Suppressor macrophage treated with lipopolysaccharide for 1 hour (primary cell): ENCODE measurements around the gene KIF2C.
"Not testable (repeated sequence)": the region's sequence is repeated elsewhere in the genome, so short reads cannot be mapped to it uniquely, and the experiment has no call there.

Experiments used
- DNase-seq, 3 donors: peaks; one replicate each; pipeline ENCODE4 v3.0.0-alpha.2; 2020 to 2022

Gene KIF2C

DNA sequence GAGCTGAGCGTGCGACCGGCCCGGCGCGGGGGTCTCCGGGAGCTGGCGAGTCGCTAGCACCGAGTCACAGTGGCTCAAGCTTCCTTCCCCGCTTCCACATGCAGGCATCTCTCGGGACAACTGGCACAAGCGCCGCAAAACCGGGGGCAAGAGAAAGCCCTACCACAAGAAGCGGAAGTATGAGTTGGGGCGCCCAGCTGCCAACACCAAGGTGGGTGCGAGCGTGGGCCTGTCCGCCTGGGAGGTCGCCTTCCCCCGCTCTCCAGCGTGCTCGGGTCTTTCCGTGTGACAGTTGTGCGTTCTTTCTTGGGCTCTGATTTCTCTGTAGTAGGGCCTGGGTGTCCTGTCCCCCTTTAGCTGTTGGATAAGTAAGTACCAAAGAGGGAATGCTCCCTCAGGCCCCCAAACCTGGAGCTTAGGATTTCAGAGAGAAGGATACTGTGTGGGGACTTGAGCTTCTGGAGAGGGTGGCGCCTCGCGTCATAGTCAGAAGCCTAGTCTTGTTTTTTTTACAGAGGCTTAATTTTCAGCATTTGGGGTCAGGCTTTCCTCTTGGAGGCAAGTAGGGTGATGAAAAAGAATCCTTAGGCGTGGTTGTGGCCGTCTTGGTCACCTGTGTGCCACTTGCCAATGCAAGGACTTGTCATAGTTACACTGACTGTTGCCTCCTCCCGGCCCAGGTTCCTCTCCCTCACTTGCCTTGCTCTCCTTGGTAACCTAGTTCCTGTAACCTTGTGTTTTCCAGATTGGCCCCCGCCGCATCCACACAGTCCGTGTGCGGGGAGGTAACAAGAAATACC, 36.5 kb downstream of the KIF2C start:
- peak in 2 of 3 donors; percentile 49 to 63 for DNase-seq

DNA sequence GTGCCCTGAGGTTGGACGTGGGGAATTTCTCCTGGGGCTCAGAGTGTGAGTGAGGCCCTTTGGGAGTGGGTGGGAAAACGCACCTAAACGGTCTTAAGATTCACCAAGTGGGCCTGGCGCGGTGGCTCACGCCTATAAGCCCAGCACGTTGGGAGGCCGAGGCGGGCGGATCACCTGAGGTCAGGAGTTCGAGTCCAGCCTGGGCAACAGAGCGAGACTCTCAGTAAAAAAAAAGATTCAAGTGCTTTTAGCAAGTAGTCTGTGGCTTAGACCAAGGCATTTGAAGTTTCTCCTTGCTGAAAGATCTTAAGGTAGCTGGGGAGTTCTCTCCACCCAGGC, 37.1 kb downstream of the KIF2C start:
- no peak for DNase-seq

DNA sequence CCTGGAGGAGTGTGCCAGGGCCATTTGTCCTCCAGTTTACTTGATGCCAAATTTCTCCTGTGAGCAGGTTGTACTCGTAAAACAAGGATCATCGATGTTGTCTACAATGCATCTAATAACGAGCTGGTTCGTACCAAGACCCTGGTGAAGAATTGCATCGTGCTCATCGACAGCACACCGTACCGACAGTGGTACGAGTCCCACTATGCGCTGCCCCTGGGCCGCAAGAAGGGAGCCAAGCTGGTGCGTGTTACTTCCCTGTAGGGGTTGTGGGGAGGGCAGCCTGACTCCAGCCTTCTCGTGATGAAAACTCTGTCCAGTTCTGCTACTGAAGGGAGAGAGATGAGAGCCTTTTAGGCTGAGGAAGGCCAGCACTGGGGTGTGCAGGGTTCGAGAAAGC, 37.9 kb downstream of the KIF2C start:
- no peak for DNase-seq

DNA sequence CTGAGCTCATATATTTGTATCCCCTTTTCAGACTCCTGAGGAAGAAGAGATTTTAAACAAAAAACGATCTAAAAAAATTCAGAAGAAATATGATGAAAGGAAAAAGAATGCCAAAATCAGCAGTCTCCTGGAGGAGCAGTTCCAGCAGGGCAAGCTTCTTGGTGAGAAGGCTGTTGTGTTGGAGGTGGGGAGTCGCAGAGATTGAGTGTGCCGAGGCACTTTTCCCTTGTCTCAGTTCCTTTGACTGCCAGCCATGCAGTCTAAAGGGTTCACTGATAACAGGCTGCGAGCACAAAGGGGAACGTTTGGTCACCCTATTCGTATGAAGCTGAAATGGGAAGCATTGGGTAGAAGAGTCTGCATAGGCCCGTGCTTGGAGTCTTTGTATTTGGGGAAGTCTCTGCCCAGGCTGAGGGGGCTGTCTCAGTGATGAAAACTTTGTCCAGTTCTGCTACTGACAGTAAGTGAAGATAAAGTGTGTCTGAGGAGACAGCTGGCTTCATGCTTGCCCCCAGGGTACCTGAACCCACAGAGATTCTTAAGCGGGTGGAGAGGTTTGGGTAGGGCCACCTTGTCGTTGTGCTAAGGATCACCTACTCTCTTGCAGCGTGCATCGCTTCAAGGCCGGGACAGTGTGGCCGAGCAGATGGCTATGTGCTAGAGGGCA, 38.5 kb downstream of the KIF2C start:
- DNase-seq, result peak; percentile 57 to 58 (median 57)

DNA sequence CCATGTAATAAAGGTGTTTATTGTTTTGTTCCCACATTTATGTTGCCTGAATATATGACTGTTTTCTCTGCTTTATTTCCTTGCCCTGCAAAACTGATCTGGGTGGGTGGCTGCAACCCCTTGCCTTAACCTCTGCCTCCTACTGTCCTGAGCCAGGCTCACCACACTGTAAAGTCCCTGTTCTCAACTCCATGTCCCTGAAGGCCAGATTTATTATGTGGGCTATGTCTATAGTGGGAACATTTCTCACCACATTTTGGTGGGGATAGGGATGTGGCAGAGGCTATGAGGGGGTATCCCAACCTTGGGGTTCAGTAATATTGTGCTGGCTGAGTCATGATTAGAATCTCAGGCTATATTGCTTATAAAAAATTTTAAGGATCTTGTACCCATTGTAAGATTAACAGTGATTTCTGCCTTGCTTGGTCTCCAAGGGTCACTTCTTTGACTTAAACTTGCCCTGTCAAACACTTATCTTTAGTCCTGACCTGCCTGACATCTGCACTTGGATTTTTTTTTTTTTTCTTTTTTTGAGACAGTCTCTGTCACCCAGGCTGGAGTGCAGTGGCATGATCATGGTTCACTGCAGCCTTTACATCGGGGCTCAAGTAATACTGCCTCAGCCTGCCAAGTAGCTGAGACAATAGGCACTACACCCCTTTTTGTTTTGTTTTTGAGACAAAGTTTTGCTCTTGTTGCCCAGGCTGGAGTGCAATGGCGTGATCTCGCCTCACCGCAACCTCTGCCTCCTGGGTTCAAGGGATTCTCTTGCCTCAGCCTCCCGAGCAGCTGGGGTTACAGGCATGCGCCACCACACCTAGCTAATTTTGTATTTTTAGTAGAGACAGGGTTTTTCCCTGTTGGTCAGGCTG, 39.3 kb downstream of the KIF2C start:
- no peak for DNase-seq

DNA sequence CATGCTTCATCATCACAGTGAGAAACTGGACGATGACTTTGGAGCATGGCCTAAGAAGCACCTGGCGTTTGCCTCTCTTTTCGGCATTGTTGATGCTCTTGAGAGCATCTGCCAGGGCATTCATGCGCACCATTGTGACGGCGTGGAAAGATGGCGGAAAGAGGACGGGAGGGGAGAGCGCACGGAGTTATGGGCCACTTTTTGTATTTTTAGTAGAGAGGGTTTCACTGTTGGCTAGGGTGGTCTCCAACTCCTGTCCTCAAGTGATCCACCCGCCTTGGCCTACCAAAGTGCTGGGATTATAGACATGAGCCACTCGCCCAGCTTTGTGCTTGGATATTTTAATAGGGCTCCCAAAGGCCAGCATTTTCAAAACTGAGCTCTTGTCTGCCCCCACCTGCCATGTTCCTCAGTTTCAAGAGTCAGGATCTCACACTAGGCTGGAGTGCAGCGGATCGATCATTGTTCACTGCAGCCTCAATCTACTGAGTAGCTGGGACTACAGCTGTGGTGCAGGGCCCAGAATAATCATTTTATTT, 41.0 kb downstream of the KIF2C start:
- no peak for DNase-seq

DNA sequence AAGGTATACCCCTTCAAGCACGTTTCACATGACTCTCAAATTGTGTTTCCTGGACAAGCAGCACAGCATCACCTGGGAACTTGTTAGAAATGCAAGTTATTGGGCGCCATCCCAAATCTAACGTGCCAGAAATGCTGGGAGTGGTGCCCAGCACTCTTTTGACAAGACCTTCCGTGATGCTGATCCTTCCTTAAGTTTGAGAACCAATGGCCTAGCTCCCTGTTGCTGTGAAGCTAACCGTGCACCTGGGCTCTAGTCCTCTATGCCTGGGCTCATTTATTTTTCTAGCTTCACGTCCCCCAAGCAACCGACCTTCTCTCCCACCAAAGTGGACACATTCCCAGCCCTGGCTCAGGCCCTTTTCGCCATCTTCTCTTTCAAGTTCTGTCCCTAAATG, 44.1 kb downstream of the KIF2C start:
- peak in 1 of 3 donors; percentile 3 for DNase-seq

DNA sequence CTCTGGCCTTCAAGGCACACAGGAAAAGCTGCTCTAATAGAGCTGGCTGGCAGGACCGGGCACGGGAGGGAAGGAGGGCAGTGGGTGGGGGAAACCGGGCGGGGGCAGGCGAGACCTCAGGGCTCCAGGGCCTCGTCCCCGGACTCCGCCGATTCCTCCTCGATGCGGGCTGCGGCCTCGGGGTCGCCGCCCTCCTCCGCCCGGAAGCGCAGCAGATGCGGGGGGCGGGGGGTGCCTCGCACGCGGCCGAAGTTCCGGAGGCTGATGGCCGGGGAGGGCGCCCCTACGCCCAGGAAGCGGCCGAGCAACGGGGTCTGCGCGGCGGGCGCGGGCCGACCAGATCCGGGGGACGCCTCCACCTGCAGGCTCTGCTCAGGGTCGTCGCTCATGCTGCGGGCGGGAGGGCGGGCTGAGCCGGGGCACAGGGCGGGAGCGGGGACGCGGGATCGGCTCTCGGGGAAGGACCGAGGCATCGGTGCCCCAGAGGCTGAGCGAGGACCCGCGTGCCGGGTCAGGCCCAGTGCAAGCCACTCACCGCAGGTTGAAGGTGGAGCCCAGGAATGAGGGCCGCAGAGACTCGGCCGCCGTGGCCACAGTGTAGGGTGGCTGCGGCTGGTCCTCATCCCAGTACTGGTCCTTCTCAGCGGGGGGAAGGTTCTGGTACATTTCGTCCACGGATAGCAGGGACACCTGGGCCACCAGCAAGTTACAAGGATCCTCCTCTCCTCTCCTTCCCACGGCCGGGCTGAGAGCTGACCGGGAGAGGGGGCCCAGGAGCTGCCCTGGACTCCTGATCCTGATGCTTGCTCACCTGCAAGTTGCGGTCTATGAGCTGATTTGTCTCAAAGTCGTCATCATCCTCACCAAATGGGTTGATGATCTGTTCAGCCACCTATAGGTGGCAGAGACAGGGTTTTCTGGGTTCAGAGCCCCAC, 44.7 kb downstream of the KIF2C start:
- DNase-seq, result peak in 2 of 3 donors; percentile 18 to 55

DNA sequence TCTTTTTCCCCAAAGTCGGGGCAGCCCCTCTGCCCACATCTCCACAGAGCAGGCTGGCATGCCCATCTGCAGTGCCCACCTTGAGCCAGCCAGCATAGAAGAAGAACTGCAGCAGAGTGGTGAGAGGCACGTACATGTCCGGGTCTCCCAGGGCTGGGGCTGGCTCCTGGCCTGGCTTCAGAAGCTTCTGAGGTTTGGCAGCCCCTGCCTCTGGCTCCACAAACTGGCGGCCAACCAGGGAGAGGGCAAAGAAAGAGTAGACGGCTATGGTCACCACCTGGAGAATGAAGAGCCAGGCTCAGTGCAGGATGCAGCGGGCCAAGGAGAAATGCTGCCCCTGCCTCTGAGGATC, 45.4 kb downstream of the KIF2C start:
- DNase-seq, result peak in 1 of 3 donors; percentile 15

DNA sequence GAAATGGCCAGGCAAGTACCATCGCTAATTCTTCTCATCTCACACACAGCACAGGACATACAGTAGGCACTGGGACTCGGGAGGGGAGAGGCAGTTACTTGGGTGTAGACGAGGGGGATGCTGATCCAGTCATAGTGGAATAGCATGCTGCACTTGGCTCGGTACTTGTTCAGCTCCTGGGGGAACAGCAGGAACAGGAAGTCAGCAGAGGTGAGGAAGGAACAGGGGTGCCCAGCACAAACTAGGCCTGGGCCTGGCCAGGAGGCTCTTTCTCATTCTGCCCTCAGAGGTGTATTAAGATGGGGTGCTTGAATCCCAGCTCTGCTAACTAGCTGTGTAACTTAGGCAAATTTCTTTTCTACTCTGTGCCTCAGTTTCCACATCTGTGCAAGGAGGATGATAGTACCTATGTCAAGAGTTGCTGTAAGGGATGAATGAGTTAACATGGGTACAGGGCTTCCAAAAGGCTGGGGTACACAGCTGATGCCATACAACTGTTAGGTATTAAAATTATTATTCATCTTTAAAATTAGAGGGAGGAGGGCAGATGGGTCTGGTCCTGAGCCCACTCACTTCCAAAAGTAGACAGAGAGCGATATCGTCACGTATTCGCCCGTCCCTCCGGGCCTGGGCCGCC, 46.0 kb downstream of the KIF2C start:
- no peak for DNase-seq

DNA sequence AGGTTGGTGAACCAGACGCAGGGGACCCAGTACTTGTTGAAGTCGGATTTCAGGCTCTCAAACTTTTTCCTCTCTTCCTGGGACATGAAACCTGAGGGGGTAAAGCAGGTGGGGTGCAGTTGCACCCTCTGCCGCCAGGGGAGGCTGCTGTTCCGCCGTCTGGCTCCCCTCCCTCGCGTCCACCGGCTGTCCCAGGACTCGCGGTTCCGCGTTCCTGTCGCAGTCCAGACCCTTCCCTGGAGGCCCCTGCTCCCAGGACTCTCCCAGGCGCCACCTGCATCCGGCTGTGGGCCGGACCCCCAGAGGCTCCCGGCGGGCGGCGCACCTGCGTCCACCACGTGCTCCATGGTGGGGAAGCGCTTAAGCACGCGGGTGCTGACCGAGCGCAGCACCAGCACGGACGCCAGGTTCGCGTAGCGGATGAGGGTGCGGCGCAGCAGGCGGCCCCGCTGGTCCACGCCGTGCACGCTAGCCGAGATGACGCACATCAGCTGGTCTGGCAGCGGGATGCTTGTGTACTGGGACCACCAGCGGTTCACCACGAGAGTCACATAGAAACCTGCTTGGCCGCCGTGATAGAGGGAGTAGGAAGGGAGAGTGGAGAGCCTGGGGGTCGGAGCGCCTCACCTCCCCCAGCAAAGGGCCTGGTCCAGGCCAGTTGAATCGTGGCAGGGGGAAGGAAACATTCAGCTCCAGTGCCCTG, 46.7 kb downstream of the KIF2C start:
- DNase-seq, result peak; percentile 58 to 77 (median 66)

DNA sequence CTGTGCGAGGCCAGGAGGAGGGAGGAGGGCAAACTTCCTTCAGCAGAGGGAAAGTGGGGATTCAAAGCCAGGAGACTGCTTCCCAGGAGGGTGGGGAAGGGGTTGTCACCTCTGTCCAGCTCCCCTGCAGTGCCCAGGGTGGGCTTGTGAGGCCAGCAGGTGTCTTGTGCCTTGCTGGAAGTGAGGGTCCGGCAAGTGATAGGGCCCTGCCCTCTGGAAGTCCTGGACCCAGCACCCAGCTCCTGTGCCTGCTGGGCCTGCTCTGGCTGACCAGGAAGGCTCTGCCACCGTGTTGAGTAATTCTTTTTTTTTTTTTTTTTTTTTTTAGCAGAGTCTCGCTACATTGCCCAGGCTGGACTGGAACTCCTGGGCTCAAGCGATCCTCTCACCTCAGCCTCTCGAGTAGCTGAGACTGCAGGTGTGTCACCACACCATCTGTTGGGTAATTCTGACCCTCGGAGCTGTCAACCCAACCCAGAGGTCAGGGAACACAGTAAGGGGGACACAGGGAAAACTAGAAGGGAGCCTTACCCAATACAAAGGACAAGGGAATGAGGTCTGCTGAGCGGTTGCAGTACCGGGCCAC, 47.3 kb downstream of the KIF2C start:
- peak in 1 of 3 donors; percentile 15 for DNase-seq

DNA sequence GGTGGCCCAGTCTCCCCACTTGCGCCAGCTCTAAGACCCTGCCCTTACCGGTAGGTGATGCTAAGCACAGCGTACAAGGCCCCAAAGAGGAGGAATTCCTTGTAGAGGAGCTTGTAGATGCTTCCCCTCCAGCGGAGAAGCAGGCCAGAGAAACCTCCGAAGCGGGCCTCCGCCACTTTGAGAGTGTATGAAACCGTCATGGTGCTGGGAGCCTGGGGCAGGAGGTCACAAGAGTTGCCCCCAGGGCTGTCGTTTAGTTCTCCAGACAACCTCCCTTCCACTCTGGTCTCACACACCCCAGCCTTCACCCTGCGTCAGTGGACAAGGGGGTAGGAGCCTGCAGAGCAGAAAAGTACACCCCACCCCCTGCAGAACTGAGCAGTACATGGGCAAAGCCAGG, 47.9 kb downstream of the KIF2C start:
- DNase-seq, result peak in 1 of 3 donors; percentile 13

DNA sequence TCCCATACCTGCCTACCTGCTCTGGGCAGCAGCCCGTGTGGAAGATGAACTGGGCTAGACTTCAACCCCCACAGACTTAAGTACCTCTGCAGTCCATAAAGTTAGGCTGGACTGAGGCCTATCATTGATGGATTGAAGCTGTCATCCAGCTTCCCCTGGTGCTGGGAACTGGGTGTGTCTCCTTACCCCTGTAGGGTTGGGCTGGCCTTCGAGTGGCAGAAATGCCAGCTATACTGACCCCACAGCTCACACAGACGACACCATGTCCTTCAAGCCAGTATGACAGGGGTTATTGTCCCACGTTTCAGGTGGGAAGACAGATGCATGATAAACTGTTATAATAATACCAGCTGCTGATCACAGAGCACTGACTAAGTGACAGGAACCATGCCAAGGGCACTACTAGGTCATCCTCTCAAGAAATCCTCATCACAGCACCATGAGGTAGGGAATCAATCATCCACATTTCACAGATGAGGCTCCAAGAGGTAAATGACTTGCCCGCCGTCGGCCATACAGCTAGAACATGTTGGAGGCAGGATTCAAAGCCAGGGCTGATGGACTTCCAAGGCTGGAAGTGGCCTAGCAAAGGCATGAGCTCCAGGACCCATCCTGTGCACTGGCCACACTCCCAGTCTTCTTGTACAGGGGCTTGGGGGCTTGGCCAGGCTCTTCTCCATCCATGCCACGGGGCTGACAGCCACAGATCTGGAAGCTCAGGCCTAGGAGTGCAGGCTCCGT, 48.7 kb downstream of the KIF2C start, which contains the start of gene BEST4:
Gene BEST4 (minus strand): TSS at position 51 of the 741 bp plus-strand sequence. CDS start 465 bp downstream, outside the sequence.
- DNase-seq, result peak in 1 of 3 donors; percentile 16

DNA sequence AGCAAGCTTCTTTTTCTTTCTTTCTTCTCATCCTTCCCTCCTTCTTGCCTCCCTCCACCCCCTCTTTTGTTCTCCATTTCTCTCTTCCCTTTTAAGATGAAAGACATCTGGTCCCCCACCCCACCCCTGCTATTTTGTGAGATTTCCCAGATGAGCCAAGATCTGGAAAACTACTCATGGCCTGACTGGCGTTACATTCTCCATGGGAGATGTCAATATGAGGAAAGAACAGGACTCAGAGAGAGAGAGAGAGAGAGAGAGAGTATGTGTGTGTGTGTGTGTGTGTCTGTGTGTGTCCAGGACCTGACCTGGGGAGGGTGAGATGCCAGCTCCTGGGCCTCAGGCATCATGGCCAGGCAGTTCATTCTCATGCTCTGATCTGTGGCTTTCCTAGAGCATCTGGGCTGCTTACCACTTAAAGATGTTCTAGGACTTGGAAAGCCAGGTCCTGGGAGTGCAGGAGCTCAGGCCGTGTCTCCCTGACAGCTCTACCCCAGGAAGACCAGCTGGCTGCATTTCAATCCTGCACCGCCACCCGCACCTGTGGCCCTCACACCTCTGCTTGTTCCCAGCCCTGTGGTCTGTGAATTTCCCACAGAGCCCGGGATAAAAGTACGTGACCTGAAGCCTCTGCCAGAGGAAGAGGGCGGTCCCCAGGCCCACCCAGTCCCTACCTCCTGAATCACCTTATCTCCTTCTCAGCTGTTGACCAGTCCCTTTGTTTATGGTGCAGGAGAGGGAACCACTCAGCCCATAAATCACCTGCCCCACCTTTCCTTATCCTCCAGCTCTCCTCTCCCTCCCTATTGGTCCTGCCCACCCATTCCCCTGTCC, 51.5 kb downstream of the KIF2C start:
- DNase-seq, result no peak

DNA sequence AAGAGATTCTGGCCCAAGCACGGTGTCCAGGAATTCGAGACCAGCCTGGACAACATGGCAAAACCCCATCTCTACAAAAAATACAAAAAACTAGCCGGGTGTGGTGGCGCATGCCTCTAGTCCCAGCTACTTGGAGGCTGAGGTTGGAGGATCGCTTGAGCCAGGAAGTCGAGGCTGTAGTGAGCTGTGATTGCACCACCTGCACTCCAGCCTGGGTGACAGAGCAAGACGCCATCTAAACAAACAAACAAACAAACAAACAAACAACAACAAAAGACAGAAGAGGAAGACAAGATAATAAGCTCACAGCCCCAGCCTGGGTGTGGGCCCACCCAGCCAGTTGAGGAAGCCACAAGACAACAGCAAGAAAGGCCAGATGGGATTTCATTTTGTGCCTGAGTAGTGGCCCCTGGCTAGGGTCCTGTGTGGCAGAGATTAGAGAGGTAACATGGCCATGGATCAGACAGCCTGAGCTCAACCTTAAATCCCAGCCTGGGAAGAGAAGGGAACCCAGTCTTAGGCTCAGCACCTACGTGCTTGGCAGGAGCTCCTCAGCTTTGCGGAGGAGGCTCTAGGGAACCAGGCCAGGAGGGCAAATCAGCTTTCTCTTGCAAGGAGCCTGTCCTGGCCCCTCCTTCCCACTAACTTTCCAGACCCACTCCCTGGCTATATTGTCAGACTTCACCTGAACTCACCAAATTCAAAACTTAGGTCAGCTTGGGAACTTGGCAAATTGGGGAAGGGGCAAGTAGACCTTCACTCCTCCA, 53.3 kb downstream of the KIF2C start:
- DNase-seq, result no peak

DNA sequence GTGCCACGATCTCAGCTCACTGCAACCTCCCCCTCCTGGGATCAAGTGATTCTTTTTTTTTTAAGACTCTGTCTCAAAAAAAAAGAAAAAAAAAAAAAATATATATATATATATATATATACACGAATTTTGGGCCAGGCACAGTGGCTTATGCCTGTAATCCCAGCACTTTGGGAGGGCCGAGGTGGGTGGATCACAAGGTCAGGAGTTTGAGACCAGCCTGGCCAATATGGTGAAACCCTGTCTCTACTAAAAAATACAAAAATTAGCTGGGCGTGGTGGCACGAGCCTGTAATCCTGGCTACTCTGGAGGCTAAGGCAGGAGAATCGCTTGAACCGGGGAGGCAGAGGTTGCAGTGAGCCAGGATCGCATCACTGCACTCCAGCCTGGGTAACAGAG, 58.2 kb downstream of the KIF2C start:
- not testable (repeated sequence) for DNase-seq
